Tibial nerve (tissue), 3 donors: ENCODE results near the gene AREG.

Experiments used
- CTCF ChIP-seq, 5 experiments: fragments of 200-600 bp in 3 of 5; fragments of 450-650 bp in 2 of 5; sonication (generic) in 3 of 5; IDR thresholded peaks; one replicate each; pipeline ENCODE4 v1.5.1; 2016 to 2019; ENCODE audit warnings: antibody characterized with exemption in 5 of 5, mild to moderate bottlenecking in 3 of 5, moderate library complexity in 2 of 5
- POLR2A ChIP-seq, 2 donors: fragments of 450-650 bp; IDR thresholded peaks; one replicate each; pipeline ENCODE4 v1.6.1; 2017; ENCODE audit warnings: antibody characterized with exemption in 2 of 2, mild to moderate bottlenecking in 2 of 2, moderate library complexity in 2 of 2

GRCh38 chr4:74456056-74456744, 11.3 kb downstream of the AREG start:
- TF ChIP-seq CTCF (IDR thresholded peaks at IDR 0.05) = no peak
- TF ChIP-seq POLR2A (IDR thresholded peaks at IDR 0.05) = no peak
